NOMO-1 treated with dmso at 0.1 percent for 144 hours (cell line): ENCODE results near the gene MEX3D.

ENCODE experiments used
- DNase-seq: peaks from one replicate; lab custom pipeline; 2025; ENCODE audit not compliant: unreplicated experiment; lab: John Stamatoyannopoulos, UW

MEX3D gene

GRCh38 chr19:1598777-1599459 is 30.8 kb upstream of the MEX3D start:
- DNase-seq: no peak

GRCh38 chr19:1593501-1593772 is 25.3 kb upstream of the MEX3D start:
- no peak for DNase-seq

GRCh38 chr19:1592755-1593500 is 24.8 kb upstream of the MEX3D start, which contains the start of gene MBD3:
TSS of gene MBD3 (minus strand) at chr19:1592865. CDS start at chr19:1592631, 234 bp downstream.
- DNase-seq: peak; percentile 83

- peak; percentile 64 for DNase-seq
These were observed 24.1 kb upstream of the MEX3D start for GRCh38 chr19:1592024-1592754.

- no peak for DNase-seq
These were observed 23.4 kb upstream of the MEX3D start for GRCh38 chr19:1591421-1592023.

GRCh38 chr19:1590641-1591397 is 22.7 kb upstream of the MEX3D start:
- peak; percentile 19 for DNase-seq

- no peak for DNase-seq
These were observed 19.7 kb upstream of the MEX3D start for GRCh38 chr19:1587872-1588271.

- no peak for DNase-seq
These were observed 17.1 kb upstream of the MEX3D start for GRCh38 chr19:1585243-1585580.

- DNase-seq: no peak
These were observed 16.5 kb upstream of the MEX3D start for GRCh38 chr19:1584500-1585242.

- DNase-seq: no peak
These were observed 14.1 kb upstream of the MEX3D start for GRCh38 chr19:1582201-1582600.

- DNase-seq: no peak
These were observed 12.8 kb upstream of the MEX3D start for GRCh38 chr19:1580957-1581356.

- DNase-seq: no peak
These were observed 12.3 kb upstream of the MEX3D start for GRCh38 chr19:1580382-1580781.

GRCh38 chr19:1579222-1579621 is 11.1 kb upstream of the MEX3D start:
- DNase-seq: no peak

GRCh38 chr19:1577929-1578618 is 9.9 kb upstream of the MEX3D start:
- no peak for DNase-seq

- no peak for DNase-seq
These were observed 9.2 kb upstream of the MEX3D start for GRCh38 chr19:1577090-1577928.

- no peak for DNase-seq
These were observed 8.3 kb upstream of the MEX3D start for GRCh38 chr19:1576242-1577089.

GRCh38 chr19:1575323-1576241 is 7.5 kb upstream of the MEX3D start:
- no peak for DNase-seq
